WERI-Rb-1 (cell line): ENCODE results near the gene ATXN1.

Source experiments
- DNase-seq: peaks from one replicate; pipeline ENCODE4 v3.0.0-alpha.2; 2020
- H3K27ac ChIP-seq: fragments of 250-450 bp; sonication (Bioruptor Pico); 2 replicates; pipeline ENCODE4 v1.5.1; 2020; ENCODE audit warnings: mild to moderate bottlenecking, moderate library complexity
- H3K27me3 ChIP-seq: fragments of 250-450 bp; sonication (Bioruptor Pico); 2 replicates; pipeline ENCODE4 v1.5.1; 2021; ENCODE audit warnings: mild to moderate bottlenecking, low read depth, moderate library complexity; ENCODE audit not compliant: insufficient read depth, severe bottlenecking
- H3K36me3 ChIP-seq: fragments of 250-450 bp; sonication (Bioruptor Pico); 2 replicates; pipeline ENCODE4 v1.5.1; 2020; ENCODE audit warnings: mild to moderate bottlenecking, moderate library complexity
- H3K4me3 ChIP-seq: 2 replicates; pipeline ENCODE4 v1.5.1; 2011; ENCODE audit warnings: low read depth, mild to moderate bottlenecking, control low read depth, low read length
- H3K9me3 ChIP-seq: fragments of 250-450 bp; sonication (Bioruptor Pico); 2 replicates; pipeline ENCODE4 v1.5.1; 2021; ENCODE audit warnings: mild to moderate bottlenecking, moderate library complexity; ENCODE audit not compliant: severe bottlenecking
- CTCF ChIP-seq: IDR thresholded peaks from 2 replicates; pipeline ENCODE4 v1.5.1; 2011; ENCODE audit warnings: low read depth, mild to moderate bottlenecking, control low read depth, inconsistent platforms, low read length

ATXN1 gene

GRCh38 chr6:16747232-16748024 is 13.8 kb downstream of the ATXN1 start:
- no peaks in the 10 kb centered on the region for H3K27me3 ChIP-seq
- H3K27ac ChIP-seq, result no peak overlapping the region
- no peak overlapping the region for H3K4me3 ChIP-seq
- no peaks in the 10 kb centered on the region for H3K36me3 ChIP-seq
- DNase-seq, result no peak
- H3K9me3 ChIP-seq, result peaks cover 2% of the 10 kb centered on the region
- TF ChIP-seq CTCF, result no peak

GRCh38 chr6:16746812-16747211 is 14.4 kb downstream of the ATXN1 start:
- H3K27me3 ChIP-seq, result no peaks in the 10 kb centered on the region
- H3K9me3 ChIP-seq, result peaks cover 2% of the 10 kb centered on the region
- DNase-seq, result no peak
- H3K27ac ChIP-seq, result no peak overlapping the region
- no peak overlapping the region for H3K4me3 ChIP-seq
- TF ChIP-seq CTCF, result no peak
- H3K36me3 ChIP-seq, result no peaks in the 10 kb centered on the region

- Histone ChIP-seq H3K27me3 (no peaks in the 10 kb centered on the region), H3K9me3 (peaks cover 2% of the 10 kb centered on the region), H3K4me3 (no peak overlapping the region), H3K27ac (no peak overlapping the region), H3K36me3 (no peaks in the 10 kb centered on the region)
- no peak for TF ChIP-seq CTCF
- DNase-seq, result no peak
These were observed 14.9 kb downstream of the ATXN1 start for GRCh38 chr6:16746401-16746800.

GRCh38 chr6:16743664-16744210 is 17.5 kb downstream of the ATXN1 start:
- DNase-seq, result no peak
- no peak overlapping the region for H3K27ac ChIP-seq
- H3K36me3 ChIP-seq, result no peaks in the 10 kb centered on the region
- H3K27me3 ChIP-seq, result no peaks in the 10 kb centered on the region
- no peak for TF ChIP-seq CTCF
- H3K4me3 ChIP-seq, result no peak overlapping the region
- peaks cover 2% of the 10 kb centered on the region for H3K9me3 ChIP-seq

GRCh38 chr6:16742116-16742515 is 19.1 kb downstream of the ATXN1 start:
- TF ChIP-seq CTCF, result no peak
- no peak for DNase-seq
- Histone ChIP-seq H3K4me3 (no peak overlapping the region), H3K9me3 (no peaks in the 10 kb centered on the region), H3K27ac (no peak overlapping the region), H3K27me3 (no peaks in the 10 kb centered on the region), H3K36me3 (no peaks in the 10 kb centered on the region)
